ENCODE results near the gene ZNF426. TPM values are rescaled to one million over a fixed set of nuclear protein-coding genes. Genes with fewer than 3 reads are reported as not detected.

Gene ZNF426
- total RNA-seq, 2 experiments from 2014 or later, result 8.0 to 8.5 TPM

DNA sequence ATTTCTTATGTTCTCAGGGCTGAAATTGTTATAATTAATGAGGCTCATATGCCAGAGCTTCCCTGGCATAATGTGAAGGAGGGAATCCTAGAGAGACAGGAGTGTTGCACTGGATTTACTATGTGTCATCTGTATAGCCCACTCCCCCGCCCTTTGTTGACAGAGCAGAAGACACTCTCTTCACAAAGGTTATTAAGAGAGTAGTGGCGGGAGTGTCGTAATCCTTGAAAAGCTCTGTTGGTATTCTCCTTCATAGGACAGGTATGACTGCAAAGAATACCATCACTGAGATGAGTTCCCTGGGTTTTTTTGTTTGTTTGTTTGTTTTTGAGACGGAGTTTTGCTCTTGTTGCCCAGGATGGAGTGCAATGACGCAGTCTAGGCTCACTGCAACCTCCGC lies 31.8 kb upstream of the ZNF426 start:
- Histone ChIP-seq H2AFZ (ENCODE audit: low read length) (no peak overlapping the region), H3K4me1 (ENCODE audit: insufficient read depth, low read length, poor library complexity, severe bottlenecking) (no peaks in the 10 kb centered on the region), H3K4me3 (ENCODE audit: low read depth, low read length, poor library complexity, severe bottlenecking) (no peak overlapping the region), H3K4me2 (ENCODE audit: low read length) (no peak overlapping the region), H3K9me2 (ENCODE audit: insufficient read depth, low read length) (no peaks in the 10 kb centered on the region), H4K20me1 (ENCODE audit: insufficient read depth, low read length) (no peaks in the 10 kb centered on the region), H3K27ac (ENCODE audit: low read depth, low read length, poor library complexity, severe bottlenecking) (no peak overlapping the region), H3K9me3 (ENCODE audit: low read length) (peaks cover 86% of the 10 kb centered on the region), H3K36me3 (ENCODE audit: insufficient read depth, low read length) (peaks cover 100% of the 10 kb centered on the region), H3K79me2 (ENCODE audit: insufficient read depth, low read depth, low read length) (peaks cover 81% of the 10 kb centered on the region)
- no peak for TF ChIP-seq EZH2phosphoT487 (IDR thresholded peaks at IDR 0.05; ENCODE audit: borderline replicate concordance, low read depth, low read length)
- TF ChIP-seq, protein P1, sequence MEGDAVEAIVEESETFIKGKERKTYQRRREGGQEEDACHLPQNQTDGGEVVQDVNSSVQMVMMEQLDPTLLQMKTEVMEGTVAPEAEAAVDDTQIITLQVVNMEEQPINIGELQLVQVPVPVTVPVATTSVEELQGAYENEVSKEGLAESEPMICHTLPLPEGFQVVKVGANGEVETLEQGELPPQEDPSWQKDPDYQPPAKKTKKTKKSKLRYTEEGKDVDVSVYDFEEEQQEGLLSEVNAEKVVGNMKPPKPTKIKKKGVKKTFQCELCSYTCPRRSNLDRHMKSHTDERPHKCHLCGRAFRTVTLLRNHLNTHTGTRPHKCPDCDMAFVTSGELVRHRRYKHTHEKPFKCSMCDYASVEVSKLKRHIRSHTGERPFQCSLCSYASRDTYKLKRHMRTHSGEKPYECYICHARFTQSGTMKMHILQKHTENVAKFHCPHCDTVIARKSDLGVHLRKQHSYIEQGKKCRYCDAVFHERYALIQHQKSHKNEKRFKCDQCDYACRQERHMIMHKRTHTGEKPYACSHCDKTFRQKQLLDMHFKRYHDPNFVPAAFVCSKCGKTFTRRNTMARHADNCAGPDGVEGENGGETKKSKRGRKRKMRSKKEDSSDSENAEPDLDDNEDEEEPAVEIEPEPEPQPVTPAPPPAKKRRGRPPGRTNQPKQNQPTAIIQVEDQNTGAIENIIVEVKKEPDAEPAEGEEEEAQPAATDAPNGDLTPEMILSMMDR (conservative IDR thresholded peaks at IDR 0.05; ENCODE audit: low read length), result no peak
- no TSS peak for BruUV-seq (replicated peaks)
- no peak for DNase-seq (ENCODE audit: low spot score)
- CTCF ChIA-PET (ENCODE audit: unreplicated experiment), result no interaction called here
- POLR2A ChIA-PET, result interaction anchor here (0.6 kb wide), 1 partner anchor 247 kb away, joined by 3 read pairs; no protein-coding TSS in a partner anchor
- intact Hi-C loops (cut with micrococcal nuclease; ENCODE audit: unreplicated experiment), result no loop called here

DNA sequence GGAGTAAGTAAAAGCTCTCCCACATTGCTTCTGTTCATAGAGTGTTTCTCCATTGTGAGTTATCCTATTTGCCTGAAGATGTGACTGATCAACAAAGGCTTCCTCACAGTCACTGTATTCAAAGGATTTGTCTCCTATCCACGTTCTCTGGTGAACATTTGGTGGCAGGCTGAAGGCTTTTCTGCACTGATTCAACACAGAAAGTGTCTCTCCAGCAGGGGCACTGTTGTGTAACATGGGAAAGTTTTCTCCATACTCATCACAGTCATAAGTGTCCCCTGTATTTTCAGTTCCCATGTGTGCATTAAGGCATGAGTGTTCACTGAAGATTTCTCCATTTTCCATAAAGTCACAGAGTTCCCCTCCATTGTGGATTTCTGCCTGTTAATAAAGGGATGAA lies 28.3 kb upstream of the ZNF426 start:
- Histone ChIP-seq H3K27ac (ENCODE audit: low read depth, low read length, poor library complexity, severe bottlenecking) (no peak overlapping the region), H3K4me1 (ENCODE audit: insufficient read depth, low read length, poor library complexity, severe bottlenecking) (no peaks in the 10 kb centered on the region), H4K20me1 (ENCODE audit: insufficient read depth, low read length) (no peaks in the 10 kb centered on the region), H3K79me2 (ENCODE audit: insufficient read depth, low read depth, low read length) (peaks cover 50% of the 10 kb centered on the region), H3K4me2 (ENCODE audit: low read length) (no peak overlapping the region), H3K36me3 (ENCODE audit: insufficient read depth, low read length) (peaks cover 100% of the 10 kb centered on the region), H3K9me3 (ENCODE audit: low read length) (peaks cover 76% of the 10 kb centered on the region), H3K9me2 (ENCODE audit: insufficient read depth, low read length) (no peaks in the 10 kb centered on the region), H2AFZ (ENCODE audit: low read length) (no peak overlapping the region), H3K4me3 (ENCODE audit: low read depth, low read length, poor library complexity, severe bottlenecking) (no peak overlapping the region)
- DNase-seq (ENCODE audit: low spot score), result peak; percentile 11
- intact Hi-C loops (cut with micrococcal nuclease; ENCODE audit: unreplicated experiment), result no loop called here
- no TSS peak for BruUV-seq (replicated peaks)
- TF ChIP-seq, protein P1 (conservative IDR thresholded peaks at IDR 0.05; ENCODE audit: low read length), result peak; percentile 61
- no peak for TF ChIP-seq EZH2phosphoT487 (IDR thresholded peaks at IDR 0.05; ENCODE audit: borderline replicate concordance, low read depth, low read length)
- ChIA-PET POLR2A (no interaction called here), CTCF (ENCODE audit: unreplicated experiment) (no interaction called here)

DNA sequence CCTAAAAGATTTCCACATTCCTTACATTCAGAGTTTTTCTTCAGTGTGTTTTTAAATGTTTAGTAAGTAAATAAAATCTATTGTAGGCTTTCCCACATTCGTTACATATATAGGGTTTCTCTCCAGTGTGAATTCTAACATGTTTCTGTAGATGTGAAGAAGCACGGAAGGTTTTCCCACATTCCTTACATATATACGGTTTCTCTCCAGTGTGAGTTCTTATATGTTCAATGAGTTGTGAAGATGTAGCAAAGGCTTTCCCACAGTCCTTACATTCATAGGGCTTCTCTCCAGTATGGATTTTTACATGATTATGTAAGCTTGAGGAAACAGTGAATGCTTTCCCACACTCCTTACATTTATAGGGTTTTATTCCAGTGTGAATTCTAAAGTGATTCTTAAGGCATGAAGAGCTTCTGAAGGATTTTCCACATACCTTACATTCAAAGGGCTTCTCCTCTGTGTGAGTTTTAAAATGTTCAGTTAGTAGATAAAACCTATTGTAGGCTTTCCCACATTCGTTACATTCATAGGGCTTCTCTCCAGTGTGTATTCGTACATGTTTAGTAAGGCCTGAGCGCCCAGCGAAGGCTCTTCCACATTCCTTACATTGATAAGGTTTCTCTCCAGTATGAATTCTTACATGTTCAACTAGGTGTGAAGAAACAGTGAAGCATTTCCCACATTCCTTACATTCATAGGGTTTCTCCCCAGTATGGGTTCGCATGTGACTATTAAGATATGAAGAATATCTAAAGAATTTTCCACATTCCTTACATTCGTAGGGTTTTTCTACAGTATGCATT lies 27.7 kb upstream of the ZNF426 start:
- intact Hi-C loops (cut with micrococcal nuclease; ENCODE audit: unreplicated experiment), result no loop called here

More for the DNA sequence above, 27.7 kb upstream of the ZNF426 start:
- H3K79me2 ChIP-seq (ENCODE audit: insufficient read depth, low read depth, low read length), result peaks cover 44% of the 10 kb centered on the region
- TSS peak; percentile 33 for BruUV-seq (replicated peaks)
- H2AFZ ChIP-seq (ENCODE audit: low read length), result no peak overlapping the region
- no peaks in the 10 kb centered on the region for H4K20me1 ChIP-seq (ENCODE audit: insufficient read depth, low read length)
- no peak for DNase-seq (ENCODE audit: low spot score)
- no peaks in the 10 kb centered on the region for H3K4me1 ChIP-seq (ENCODE audit: insufficient read depth, low read length, poor library complexity, severe bottlenecking)
- peaks cover 76% of the 10 kb centered on the region for H3K9me3 ChIP-seq (ENCODE audit: low read length)
- H3K4me3 ChIP-seq (ENCODE audit: low read depth, low read length, poor library complexity, severe bottlenecking), result no peak overlapping the region
- TF ChIP-seq, protein P1 (conservative IDR thresholded peaks at IDR 0.05; ENCODE audit: low read length), result no peak
- TF ChIP-seq EZH2phosphoT487 (IDR thresholded peaks at IDR 0.05; ENCODE audit: borderline replicate concordance, low read depth, low read length), result no peak
- H3K9me2 ChIP-seq (ENCODE audit: insufficient read depth, low read length), result no peaks in the 10 kb centered on the region
- POLR2A ChIA-PET, result no interaction called here
- peaks cover 100% of the 10 kb centered on the region for H3K36me3 ChIP-seq (ENCODE audit: insufficient read depth, low read length)
- H3K4me2 ChIP-seq (ENCODE audit: low read length), result no peak overlapping the region
- CTCF ChIA-PET (ENCODE audit: unreplicated experiment), result no interaction called here
- no peak overlapping the region for H3K27ac ChIP-seq (ENCODE audit: low read depth, low read length, poor library complexity, severe bottlenecking)
